Spinal cord (tissue), 10 donors: Measurements from ENCODE around the gene COX6A2. TPM values are rescaled to one million over a fixed set of nuclear protein-coding genes. Genes with fewer than 3 reads are reported as not detected.
"Not testable (repeated sequence)": the region's sequence is repeated elsewhere in the genome, so short reads cannot be mapped to it uniquely, and the experiment has no call there.

Source experiments
- DNase-seq, 6 donors: peaks; one replicate each; pipeline versions ENCODE4 v3.0.0 to v3.0.0-alpha.2; 2013 to 2015; ENCODE audit warnings: low spot score in 6 of 6, low read depth in 4 of 6
- H3K27ac ChIP-seq: one replicate; pipeline ENCODE4 v1.5.1; 2013; ENCODE audit warnings: low read depth, low read length, control low read depth
- H3K27me3 ChIP-seq: one replicate; pipeline ENCODE4 v1.6.1; 2013; ENCODE audit warnings: low read length; ENCODE audit not compliant: control insufficient read depth, insufficient read depth
- H3K36me3 ChIP-seq: one replicate; pipeline ENCODE4 v1.6.1; 2013; ENCODE audit warnings: low read length; ENCODE audit not compliant: control insufficient read depth, insufficient read depth
- H3K4me1 ChIP-seq: one replicate; pipeline ENCODE4 v1.6.1; 2013; ENCODE audit warnings: low read length; ENCODE audit not compliant: control insufficient read depth, insufficient read depth
- H3K4me3 ChIP-seq: one replicate; pipeline ENCODE4 v1.5.1; 2013; ENCODE audit warnings: low read depth, low read length, control low read depth
- H3K9me3 ChIP-seq: one replicate; pipeline ENCODE4 v1.6.1; 2013; ENCODE audit warnings: low read length; ENCODE audit not compliant: control insufficient read depth, insufficient read depth
- WGBS: methylation state at CpG from one replicate; pipeline ENCODE4 v1.1.5; 2013; ENCODE audit warnings: missing lambda C conversion rate; ENCODE audit not compliant: insufficient coverage; 5-methylcytosine and 5-hydroxymethylcytosine counted together
- polyA plus RNA-seq, 2 donors: library from polyadenylated mRNA; unstranded; fragments of 120-200 nt; gene quantifications; one replicate each; pipeline ENCODE4 v1.2.1, GENCODE V29; 2013; ENCODE audit not compliant: insufficient read length in 2 of 2
- total RNA-seq, 2 donors: library from RNA; depleted of rRNA in 1 of 2; stranded (reverse); fragments of 120-200 nt in 1 of 2; fragments of >200 nt in 1 of 2; gene quantifications; one replicate each; pipeline versions ENCODE4 v1.2.3 to v1.2.4, GENCODE V29; 2013 to 2014
- donor health status: healthy.

COX6A2 gene
- total and polyA plus RNA-seq, 4 donors = 1.0 to 3.2 TPM; not detected in 2

GRCh38 chr16:31453255-31454204, 25.4 kb upstream of the COX6A2 start:
- Histone ChIP-seq H3K4me1 (peaks cover 36% of the 10 kb centered on the region), H3K27me3 (no peaks in the 10 kb centered on the region), H3K27ac (no peak overlapping the region), H3K36me3 (peaks cover 27% of the 10 kb centered on the region), H3K4me3 (no peak overlapping the region), H3K9me3 (no peaks in the 10 kb centered on the region)
- no peak for DNase-seq
- 57% methylated on average over 13 of the region's 20 CpGs for WGBS

GRCh38 chr16:31452631-31453106, 24.5 kb upstream of the COX6A2 start:
- Histone ChIP-seq H3K4me3 (no peak overlapping the region), H3K9me3 (no peaks in the 10 kb centered on the region), H3K4me1 (peaks cover 28% of the 10 kb centered on the region), H3K36me3 (peaks cover 23% of the 10 kb centered on the region), H3K27ac (no peak overlapping the region), H3K27me3 (no peaks in the 10 kb centered on the region)
- DNase-seq = peak in 1 of 6 donors; percentile 55
- no CpG with 5 or more reads among the region's 3 CpGs for WGBS

GRCh38 chr16:31451681-31452351, 23.7 kb upstream of the COX6A2 start:
- Histone ChIP-seq H3K36me3 (peaks cover 18% of the 10 kb centered on the region), H3K4me3 (no peak overlapping the region), H3K27ac (no peak overlapping the region), H3K27me3 (no peaks in the 10 kb centered on the region), H3K4me1 (peaks cover 19% of the 10 kb centered on the region), H3K9me3 (no peaks in the 10 kb centered on the region)
- DNase-seq = peak in 2 of 6 donors; percentile 72 to 77
- WGBS = 3% methylated on average over 3 of the region's 11 CpGs

DNA sequence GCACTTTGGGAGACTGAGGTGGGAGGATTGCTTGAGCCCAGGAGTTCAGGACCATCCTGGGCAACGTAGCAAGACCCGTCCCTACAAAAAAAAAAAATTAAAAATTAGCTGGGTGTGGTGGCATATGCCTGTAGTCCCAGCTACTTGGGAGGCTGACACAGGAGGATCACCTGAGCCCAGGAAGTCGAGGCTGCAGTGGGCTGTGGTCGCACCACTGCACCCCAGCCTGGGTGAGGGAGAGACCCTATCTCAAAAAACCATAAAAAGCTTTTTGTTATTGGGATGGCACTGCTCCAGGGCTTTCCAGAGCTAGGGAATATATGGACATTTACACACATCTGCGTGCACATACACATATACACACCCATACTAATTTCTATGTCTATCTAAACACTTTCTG, 23.0 kb upstream of the COX6A2 start:
- DNase-seq = no peak
- Histone ChIP-seq H3K27ac (no peak overlapping the region), H3K27me3 (no peaks in the 10 kb centered on the region), H3K4me1 (peaks cover 13% of the 10 kb centered on the region), H3K4me3 (no peak overlapping the region), H3K9me3 (no peaks in the 10 kb centered on the region), H3K36me3 (peaks cover 12% of the 10 kb centered on the region)
- WGBS = 100% methylated on average over 1 of the region's 5 CpGs

DNA sequence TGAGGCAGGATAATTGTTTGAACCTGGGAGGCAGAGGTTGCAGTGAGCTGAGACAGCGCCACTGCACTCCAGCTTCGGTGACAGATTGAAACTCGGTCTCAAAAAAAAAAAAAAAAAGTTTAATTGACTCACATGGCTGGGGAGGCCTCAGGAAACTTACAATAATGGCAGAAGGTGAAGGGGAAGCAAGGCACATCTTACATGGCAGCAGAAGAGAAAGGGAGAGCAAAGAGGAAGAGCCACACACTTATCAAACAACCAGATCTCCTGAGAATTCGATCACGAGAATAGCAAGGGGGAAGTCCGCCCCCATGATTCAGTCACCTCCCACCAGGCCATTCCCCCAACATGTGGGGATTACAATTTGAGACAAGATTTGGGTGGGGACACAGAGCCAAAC, 17.8 kb upstream of the COX6A2 start:
- not testable (repeated sequence) for H3K9me3 ChIP-seq, H3K27ac ChIP-seq, H3K36me3 ChIP-seq, H3K4me3 ChIP-seq, H3K27me3 ChIP-seq, DNase-seq
- 90% methylated on average over 6 of the region's 6 CpGs for WGBS
- peaks cover 18% of the 10 kb centered on the region for H3K4me1 ChIP-seq

DNA sequence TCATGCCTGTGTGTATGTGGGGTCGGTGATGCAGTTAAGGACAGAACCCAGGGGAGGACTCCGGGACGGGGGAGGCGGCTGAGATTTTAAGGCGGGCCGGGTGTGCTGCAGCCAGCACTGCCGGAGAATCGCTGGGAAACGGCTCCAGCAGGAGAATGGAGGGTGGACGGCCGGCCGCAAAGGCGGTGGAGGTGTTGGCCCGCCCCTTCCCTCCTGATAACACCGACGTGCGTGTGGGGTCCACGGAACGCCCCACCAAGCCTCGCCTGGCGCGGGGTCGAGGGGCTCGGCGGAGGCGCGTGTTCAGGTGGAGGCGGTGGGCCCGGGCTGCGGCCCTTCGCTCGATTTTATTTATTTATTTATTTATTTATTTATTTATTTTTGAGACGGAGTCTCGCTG, 13.8 kb upstream of the COX6A2 start:
- DNase-seq = no peak
- no peak overlapping the region for H3K27ac ChIP-seq
- H3K4me1 ChIP-seq = peaks cover 19% of the 10 kb centered on the region
- no peaks in the 10 kb centered on the region for H3K9me3 ChIP-seq
- H3K4me3 ChIP-seq = peak overlapping the region; percentile 68
- no peaks in the 10 kb centered on the region for H3K27me3 ChIP-seq
- WGBS = 66% methylated on average over 12 of the region's 34 CpGs
- H3K36me3 ChIP-seq = no peaks in the 10 kb centered on the region

GRCh38 chr16:31440516-31441184, 12.5 kb upstream of the COX6A2 start:
- 50% methylated on average over 4 of the region's 4 CpGs for WGBS
- peaks cover 13% of the 10 kb centered on the region for H3K36me3 ChIP-seq
- H3K4me1 ChIP-seq = peaks cover 19% of the 10 kb centered on the region
- H3K27me3 ChIP-seq = no peaks in the 10 kb centered on the region
- H3K9me3 ChIP-seq = no peaks in the 10 kb centered on the region
- H3K27ac ChIP-seq = no peak overlapping the region
- peak in 2 of 6 donors; percentile 47 to 69 for DNase-seq
- H3K4me3 ChIP-seq = no peak overlapping the region

DNA sequence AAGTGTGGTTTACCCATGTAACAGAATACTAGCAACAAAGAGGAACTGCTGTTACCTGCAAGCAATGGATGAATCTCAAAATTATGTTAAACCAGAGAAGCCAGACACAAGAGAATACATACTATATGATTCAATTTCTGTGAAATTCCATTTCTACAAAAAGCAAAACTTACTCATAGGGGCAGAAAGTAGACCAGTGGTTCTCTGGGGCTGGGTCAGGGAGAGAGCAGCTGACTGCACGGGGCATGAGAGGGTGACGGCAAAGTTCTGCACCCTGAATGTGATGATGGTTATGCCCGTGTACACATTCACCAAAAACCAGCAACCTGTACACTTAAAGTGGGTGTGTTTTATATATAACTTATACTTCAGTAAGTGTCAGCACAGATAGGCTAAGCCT, 11.4 kb upstream of the COX6A2 start:
- DNase-seq = no peak
- no peaks in the 10 kb centered on the region for H3K9me3 ChIP-seq
- H3K27ac ChIP-seq = no peak overlapping the region
- peaks cover 19% of the 10 kb centered on the region for H3K4me1 ChIP-seq
- no peaks in the 10 kb centered on the region for H3K27me3 ChIP-seq
- no CpG with 5 or more reads among the region's 3 CpGs for WGBS
- no peak overlapping the region for H3K4me3 ChIP-seq
- peaks cover 15% of the 10 kb centered on the region for H3K36me3 ChIP-seq

GRCh38 chr16:31439023-31439422, 10.9 kb upstream of the COX6A2 start:
- no CpG with 5 or more reads among the region's 4 CpGs for WGBS
- DNase-seq, H3K4me3 ChIP-seq, H3K27me3 ChIP-seq, H3K27ac ChIP-seq, H3K9me3 ChIP-seq: not testable (repeated sequence)
- H3K36me3 ChIP-seq = peaks cover 15% of the 10 kb centered on the region
- H3K4me1 ChIP-seq = peaks cover 19% of the 10 kb centered on the region
